Epithelial cell of proximal tubule (primary cell): ENCODE measurements around the gene ITGB2. TPM values are rescaled to one million over a fixed set of nuclear protein-coding genes. Genes with fewer than 3 reads are reported as not detected.

ENCODE experiments used
- DNase-seq: peaks from one replicate; pipeline ENCODE4 v3.0.0-alpha.2; 2011; ENCODE audit warnings: low read depth
- H3K4me3 ChIP-seq: 2 replicates; pipeline ENCODE4 v1.5.1; 2011; ENCODE audit warnings: low read depth, mild to moderate bottlenecking, low read length
- total RNA-seq: library from RNA; depleted of rRNA; stranded (reverse); fragments of >200 nt; gene quantifications from 2 replicates; pipeline ENCODE4 v1.2.3, GENCODE V29; 2015
- TF ChIP-seq, protein P1 (sequence below): conservative IDR thresholded peaks from 2 replicates; pipeline ENCODE4 v1.5.1; 2012; ENCODE audit warnings: low read depth, mild to moderate bottlenecking, low read length

ITGB2 gene
- total RNA-seq, 1 donor from 2014 or later, result 3.0 TPM

GRCh38 chr21:44870748-44871495, 49.8 kb downstream of the ITGB2 start:
- TF ChIP-seq, protein P1, sequence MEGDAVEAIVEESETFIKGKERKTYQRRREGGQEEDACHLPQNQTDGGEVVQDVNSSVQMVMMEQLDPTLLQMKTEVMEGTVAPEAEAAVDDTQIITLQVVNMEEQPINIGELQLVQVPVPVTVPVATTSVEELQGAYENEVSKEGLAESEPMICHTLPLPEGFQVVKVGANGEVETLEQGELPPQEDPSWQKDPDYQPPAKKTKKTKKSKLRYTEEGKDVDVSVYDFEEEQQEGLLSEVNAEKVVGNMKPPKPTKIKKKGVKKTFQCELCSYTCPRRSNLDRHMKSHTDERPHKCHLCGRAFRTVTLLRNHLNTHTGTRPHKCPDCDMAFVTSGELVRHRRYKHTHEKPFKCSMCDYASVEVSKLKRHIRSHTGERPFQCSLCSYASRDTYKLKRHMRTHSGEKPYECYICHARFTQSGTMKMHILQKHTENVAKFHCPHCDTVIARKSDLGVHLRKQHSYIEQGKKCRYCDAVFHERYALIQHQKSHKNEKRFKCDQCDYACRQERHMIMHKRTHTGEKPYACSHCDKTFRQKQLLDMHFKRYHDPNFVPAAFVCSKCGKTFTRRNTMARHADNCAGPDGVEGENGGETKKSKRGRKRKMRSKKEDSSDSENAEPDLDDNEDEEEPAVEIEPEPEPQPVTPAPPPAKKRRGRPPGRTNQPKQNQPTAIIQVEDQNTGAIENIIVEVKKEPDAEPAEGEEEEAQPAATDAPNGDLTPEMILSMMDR, result no peak
- DNase-seq, result no peak
- peak overlapping the region; percentile 94 for H3K4me3 ChIP-seq

- TF ChIP-seq, protein P1, result no peak
- peak; percentile 84 for DNase-seq
- H3K4me3 ChIP-seq, result peak overlapping the region; percentile 94
These were observed 50.6 kb downstream of the ITGB2 start for GRCh38 chr21:44869781-44870747.

- no peak for DNase-seq
- no peak overlapping the region for H3K4me3 ChIP-seq
- TF ChIP-seq, protein P1, result no peak
These were observed 52.0 kb downstream of the ITGB2 start for GRCh38 chr21:44868707-44869106.

DNA sequence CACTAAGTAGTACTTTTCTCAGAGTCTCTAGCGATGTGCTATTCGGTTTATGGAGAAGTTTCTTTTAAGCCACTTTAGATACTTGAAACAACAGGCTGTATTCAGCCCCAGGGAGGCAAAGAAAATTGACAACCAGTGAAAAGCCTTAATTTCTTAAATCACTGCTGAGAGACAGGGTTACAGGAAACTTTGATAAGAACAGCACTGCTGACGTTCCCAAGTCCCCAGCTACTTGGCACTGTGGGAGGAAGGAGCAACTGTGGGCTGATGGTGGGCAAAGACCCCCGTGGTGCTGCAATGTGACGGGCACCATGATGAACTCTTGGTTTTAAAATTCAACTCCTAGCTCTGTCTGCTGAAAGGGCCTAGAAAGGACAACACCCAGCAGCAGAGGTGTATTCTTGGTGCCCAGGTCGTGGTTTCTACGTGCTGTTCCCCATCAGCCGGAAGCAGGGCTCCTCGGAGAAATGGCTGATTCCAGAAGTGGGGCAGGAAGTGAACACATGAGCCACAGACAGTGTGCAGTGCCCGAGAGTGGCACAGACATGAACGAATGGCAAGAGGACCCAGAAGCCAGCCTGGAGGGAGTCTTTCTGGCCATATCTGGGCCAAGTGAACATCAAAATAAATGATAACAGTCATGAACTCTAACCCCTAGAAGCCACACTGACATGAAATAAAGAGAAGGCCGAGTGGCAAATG, 52.5 kb downstream of the ITGB2 start:
- TF ChIP-seq, protein P1, result no peak
- no peak overlapping the region for H3K4me3 ChIP-seq
- no peak for DNase-seq

DNA sequence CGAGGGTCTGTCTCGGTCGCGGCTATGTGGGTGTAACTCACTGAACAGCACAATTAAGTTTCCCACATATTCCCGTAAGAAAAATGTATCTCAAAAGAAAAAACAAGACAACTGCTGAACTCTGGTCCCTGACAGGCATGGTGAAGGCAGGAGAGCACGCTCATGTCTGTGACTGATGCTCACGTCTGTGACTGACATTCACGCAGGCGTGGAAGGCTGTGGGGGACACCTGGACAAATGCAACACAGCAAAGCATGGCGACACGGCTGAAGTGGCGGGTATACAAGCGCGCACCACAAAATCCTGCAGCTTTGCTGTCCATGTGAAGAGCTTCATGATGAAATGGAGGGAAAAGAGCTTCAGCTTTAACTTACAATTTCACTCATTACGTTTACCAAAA, 53.2 kb downstream of the ITGB2 start:
- TF ChIP-seq, protein P1, result no peak
- no peak for DNase-seq
- no peak overlapping the region for H3K4me3 ChIP-seq

DNA sequence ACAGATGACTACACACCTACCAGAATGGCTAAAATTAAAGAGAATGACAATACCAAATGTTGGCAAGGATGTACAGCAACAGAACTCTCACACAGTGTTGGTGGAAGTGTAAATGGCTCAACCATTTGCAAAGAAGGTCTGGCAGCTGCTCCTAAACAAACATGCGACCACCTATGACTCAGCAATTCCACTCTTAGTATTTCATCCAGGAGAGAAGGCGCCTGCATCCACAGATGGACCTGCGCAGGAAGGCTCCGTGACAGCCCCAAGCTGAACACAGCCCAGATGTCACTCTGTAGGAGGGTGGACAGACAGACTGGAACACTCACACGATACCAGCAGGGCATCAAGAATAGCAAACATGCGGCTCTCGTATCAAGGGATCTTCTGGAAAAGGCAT, 53.9 kb downstream of the ITGB2 start:
- TF ChIP-seq, protein P1, result no peak
- no peak for DNase-seq
- H3K4me3 ChIP-seq, result no peak overlapping the region
